GM12878 (cell line): ENCODE results near the gene DPF3. TPM values are rescaled to one million over a fixed set of nuclear protein-coding genes. Genes with fewer than 3 reads are reported as not detected.

Experiments
- ATAC-seq: fragments of 200-7000 bp; cut with Tn5 transposase; 3 replicates; pipeline ENCODE4 v1.9.1; 2020; ENCODE audit warnings: mild to moderate bottlenecking, moderate library complexity
- BruUV-seq: library from RNA; stranded (reverse); fragments of 400-500 nt; replicated peaks from 2 replicates; lab custom pipeline; 2021; lab: Mats Ljungman, UMichigan
- CTCF ChIA-PET: fragments of 300-600 bp; sonication (Branson Sonifier 250); formaldehyde crosslinking; extraction: SDS; loops from one replicate; lab custom pipeline; 2021; ENCODE audit warnings: inconsistent platforms; lab: Yijun Ruan, JAX
- POLR2A ChIA-PET: fragments of 350-600 bp; formaldehyde crosslinking; extraction: SDS; loops from one replicate; lab custom pipeline; 2021; ENCODE audit warnings: inconsistent platforms; lab: Charles Lee
- RAD21 ChIA-PET: fragments of 300-600 bp; sonication (Branson Sonifier 250); formaldehyde crosslinking; loops from one replicate; lab custom pipeline; 2023; ENCODE audit warnings: antibody characterized with exemption; ENCODE audit not compliant: unreplicated experiment; lab: Charles Lee
- SMC1A ChIA-PET: fragments of 300-600 bp; sonication (Branson Sonifier 250); formaldehyde crosslinking; loops from one replicate; lab custom pipeline; 2023; ENCODE audit not compliant: unreplicated experiment, uncharacterized antibody; lab: Charles Lee
- DNase-seq: peaks from one replicate; pipeline ENCODE4 v3.0.0-alpha.2; 2011; ENCODE audit warnings: low read depth, low spot score
- FAIRE-seq: peaks from 3 replicates; lab custom pipeline; 2011; peaks lifted over from hg19 to GRCh38; lab: Jason Lieb, UNC
- H2AFZ ChIP-seq: 2 replicates; pipeline ENCODE4 v1.6.0; 2011; ENCODE audit warnings: low read depth, low read length, control low read depth; ENCODE audit not compliant: control insufficient read depth
- H3K27ac ChIP-seq: 2 replicates; pipeline ENCODE4 v1.5.1; 2011; ENCODE audit warnings: control low read depth; ENCODE audit not compliant: control insufficient read depth, insufficient read depth
- H3K27me3 ChIP-seq, 2 experiments: replicated peaks in 1 of 2; 2 replicates each; pipeline versions ENCODE4 v1.6.0 to v1.6.1; 2011; ENCODE audit warnings: low read length in 1 of 2; ENCODE audit not compliant: control insufficient read depth in 2 of 2, insufficient read depth in 2 of 2
- H3K36me3 ChIP-seq, 2 experiments: 2 replicates each; pipeline ENCODE4 v1.5.1; 2011; ENCODE audit warnings: low read length in 1 of 2; ENCODE audit not compliant: control insufficient read depth in 2 of 2, insufficient read depth in 2 of 2
- H3K4me1 ChIP-seq: 2 replicates; pipeline ENCODE4 v1.6.1; 2011; ENCODE audit warnings: mild to moderate bottlenecking, low read length, moderate library complexity, mixed read lengths; ENCODE audit not compliant: control insufficient read depth, insufficient read depth
- H3K4me2 ChIP-seq: 2 replicates; pipeline ENCODE4 v1.6.0; 2011; ENCODE audit warnings: control low read depth; ENCODE audit not compliant: control insufficient read depth, insufficient read depth
- H3K4me3 ChIP-seq: fragments of 200-600 bp; sonication (generic); 2 replicates; pipeline ENCODE4 v1.5.1; 2016
- H3K79me2 ChIP-seq: 2 replicates; pipeline ENCODE4 v1.6.0; 2011; ENCODE audit warnings: low read length; ENCODE audit not compliant: control insufficient read depth, insufficient read depth
- H3K9ac ChIP-seq: 2 replicates; pipeline ENCODE4 v1.8.0; 2011; ENCODE audit warnings: low read length, control low read depth, mixed read lengths; ENCODE audit not compliant: control insufficient read depth, insufficient read depth
- H3K9me3 ChIP-seq: replicated peaks from 3 replicates; pipeline ENCODE4 v1.5.1; 2011; ENCODE audit warnings: mild to moderate bottlenecking, low read length; ENCODE audit not compliant: control insufficient read depth, insufficient read depth
- H4K20me1 ChIP-seq: 2 replicates; pipeline ENCODE4 v1.6.0; 2011; ENCODE audit not compliant: control insufficient read depth, insufficient read depth
- ASH2L ChIP-seq: fragments of 300-600, 200-600 bp; sonication (generic); IDR thresholded peaks from 2 replicates; pipeline ENCODE4 v1.6.1; 2017; ENCODE audit warnings: low read depth, mild to moderate bottlenecking, borderline replicate concordance
- BMI1 ChIP-seq: fragments of 450-650 bp; IDR thresholded peaks from 2 replicates; pipeline ENCODE4 v1.6.1; 2016; ENCODE audit warnings: mild to moderate bottlenecking, moderate library complexity, borderline replicate concordance
- CEBPB ChIP-seq, 2 experiments: fragments of 150-350 bp in 1 of 2; IDR thresholded peaks; 2 replicates each; pipeline ENCODE4 v1.6.1; 2012 to 2014; ENCODE audit warnings: low read depth in 2 of 2, low read length in 2 of 2, borderline replicate concordance in 1 of 2, inconsistent platforms in 1 of 2
- CREM ChIP-seq: IDR thresholded peaks from 2 replicates; pipeline ENCODE4 v1.6.1; 2014; ENCODE audit warnings: antibody characterized with exemption, low read depth
- JUNB ChIP-seq: IDR thresholded peaks from 2 replicates; pipeline ENCODE4 v1.6.1; 2016; ENCODE audit warnings: antibody characterized with exemption, mild to moderate bottlenecking
- KLF5 ChIP-seq: fragments of 450-650 bp; IDR thresholded peaks from 2 replicates; pipeline ENCODE4 v1.6.1; 2014; ENCODE audit warnings: mild to moderate bottlenecking; ENCODE audit not compliant: partially characterized antibody
- NR2F1 ChIP-seq: fragments of 450-650 bp; conservative IDR thresholded peaks from 2 replicates; pipeline ENCODE4 v1.6.1; 2017; ENCODE audit warnings: mild to moderate bottlenecking
- SMC3 ChIP-seq: IDR thresholded peaks from 2 replicates; pipeline ENCODE4 v1.6.1; 2011; ENCODE audit warnings: low read length, improper control_type of control experiment, borderline replicate concordance
- ZSCAN29 ChIP-seq: fragments of 450-650 bp; IDR thresholded peaks from 2 replicates; pipeline ENCODE4 v1.6.1; 2017; ENCODE audit warnings: mild to moderate bottlenecking, moderate library complexity
- WGBS: methylation state at CpG from one replicate; pipeline ENCODE4 v1.1.6; 2016; ENCODE audit warnings: low lambda C conversion rate; ENCODE audit not compliant: insufficient replicate concordance, insufficient coverage; ENCODE audit errors: missing lambda C conversion rate; 5-methylcytosine and 5-hydroxymethylcytosine counted together
- in situ Hi-C: fragments of 300-500 bp; cut with MboI; formaldehyde crosslinking; loops from 9 replicates; pipeline ENCODE4 v1.14.3; 2018; ENCODE audit warnings: mixed read lengths
- intact Hi-C: fragments of 100-400 bp; cut with micrococcal nuclease; formaldehyde crosslinking; loops from one replicate; pipeline ENCODE4 v1.14.2; 2022; ENCODE audit not compliant: unreplicated experiment
- polyA plus RNA-seq, 11 experiments: library from polyadenylated mRNA; depleted of rRNA in 4 of 11; unstranded in 6 of 11; stranded (reverse) in 5 of 11; fragments of >200 nt; fragmentation: Nextera tagmentation in 4 of 11; fragmentation: Illumina TruSeq in 1 of 11; extraction: Ambion mirVana in 4 of 11; extraction: Trizol in 1 of 11; gene quantifications; 1 replicate in 1 of 11; 2 replicates in 10 of 11; pipeline versions ENCODE4 v1.2.1 to v1.2.3, GENCODE V29; 2011 to 2016; ENCODE audit warnings: inconsistent platforms in 2 of 11, missing spikeins in 2 of 11, low read depth in 1 of 11
- total RNA-seq, 4 experiments: library from RNA; depleted of rRNA in 3 of 4; stranded (reverse); fragments of >200 nt in 3 of 4; fragmentation: Illumina TruSeq in 1 of 4; extraction: Trizol in 1 of 4; gene quantifications; 2 replicates each; pipeline versions ENCODE4 v1.2.1 to v1.2.3, GENCODE V29; 2013 to 2021
- TF ChIP-seq, protein P1 (sequence below): IDR thresholded peaks from 2 replicates; pipeline ENCODE4 v1.6.1; 2012; ENCODE audit warnings: low read depth, low read length, improper control_type of control experiment

The DPF3 gene
- total and polyA plus RNA-seq, 10 of the 15 experiments (the other 5 are each of a cell fraction or from before 2014, with no cell fraction given), result 0.69 to 8.0 (median 2.2) TPM

DNA sequence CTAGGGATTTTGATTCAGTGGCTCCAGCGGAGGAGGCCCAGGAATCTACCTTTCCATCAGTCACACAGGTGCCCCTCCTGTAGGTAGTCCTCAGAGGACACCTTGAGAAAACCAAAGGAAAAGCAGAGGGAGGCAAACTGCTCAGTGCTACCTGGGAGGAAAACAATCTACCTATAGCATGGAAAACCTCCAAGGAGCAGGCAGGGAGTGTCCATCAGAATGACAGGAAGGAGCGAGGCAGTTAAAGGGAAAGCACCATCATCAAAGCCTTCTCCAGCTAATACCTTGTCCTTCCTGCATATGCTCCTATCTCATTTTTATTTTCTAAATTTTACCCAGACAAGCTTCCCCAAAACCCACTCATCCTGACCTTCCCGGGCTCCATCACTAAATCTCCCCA lies 25.4 kb downstream of the DPF3 start:
- FAIRE-seq, result no peak
- WGBS, result 75% methylated on average over 3 of the region's 3 CpGs
- H3K4me2 ChIP-seq, result no peak overlapping the region
- ChIA-PET CTCF (no interaction called here), POLR2A (no interaction called here), RAD21 (no interaction called here), SMC1A (no interaction called here)
- no peak overlapping the region for H3K27ac ChIP-seq
- ATAC-seq, result no peak
- no peaks in the 10 kb centered on the region for H3K79me2 ChIP-seq
- H3K4me3 ChIP-seq, result no peak overlapping the region
- TF ChIP-seq, protein P1, sequence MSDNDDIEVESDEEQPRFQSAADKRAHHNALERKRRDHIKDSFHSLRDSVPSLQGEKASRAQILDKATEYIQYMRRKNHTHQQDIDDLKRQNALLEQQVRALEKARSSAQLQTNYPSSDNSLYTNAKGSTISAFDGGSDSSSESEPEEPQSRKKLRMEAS, result no peak
- TF ChIP-seq CREM (no peak), CEBPB (IDR thresholded peaks at IDR 0.05; ENCODE audit: borderline replicate concordance in 1 of 2, low read depth in 2 of 2, low read length in 2 of 2) (no peak), NR2F1 (no peak), ZSCAN29 (no peak), ASH2L (no peak), SMC3 (no peak), BMI1 (no peak), JUNB (no peak), KLF5 (no peak)
- H2AFZ ChIP-seq, result no peak overlapping the region
- H3K9me3 ChIP-seq, result peaks cover 4% of the 10 kb centered on the region; the same call in 2 of the 3 replicates
- no peaks in the 10 kb centered on the region for H3K36me3 ChIP-seq
- H3K9ac ChIP-seq, result no peak overlapping the region
- no peak for DNase-seq
- intact Hi-C loops, result no loop called here
- H3K27me3 ChIP-seq, result no peaks in the 10 kb centered on the region
- H3K4me1 ChIP-seq, result peaks cover 4% of the 10 kb centered on the region
- in situ Hi-C loops, result no loop called here
- no peaks in the 10 kb centered on the region for H4K20me1 ChIP-seq
- no TSS peak for BruUV-seq
